Pons (tissue), 1 donor: Measurements from ENCODE around the gene CDC45.

Experiments
- DNase-seq: peaks from one replicate; pipeline ENCODE4 v3.0.0-alpha.2; 2016; ENCODE audit warnings: low spot score

CDC45 gene

DNA sequence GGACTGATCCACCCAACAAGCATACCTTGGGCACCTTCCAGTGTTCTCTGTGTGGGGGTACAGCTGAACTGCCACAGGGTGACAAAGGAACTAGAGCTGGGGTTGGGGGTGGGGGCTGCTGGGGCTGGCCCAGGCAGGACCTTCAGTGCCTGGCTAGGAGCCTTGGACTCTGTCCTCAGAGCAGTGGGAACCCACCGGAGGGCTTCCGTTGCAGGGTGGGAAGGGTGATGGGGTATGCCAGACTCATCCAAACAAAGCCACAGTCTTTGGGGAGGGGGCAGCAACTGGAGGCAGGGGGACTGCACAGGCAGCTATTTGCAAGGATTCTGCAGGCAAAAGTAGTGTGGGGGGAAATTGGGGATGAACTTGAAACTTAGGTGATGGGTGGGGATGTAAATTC lies 80.2 kb downstream of the CDC45 start:
- DNase-seq: no peak

DNA sequence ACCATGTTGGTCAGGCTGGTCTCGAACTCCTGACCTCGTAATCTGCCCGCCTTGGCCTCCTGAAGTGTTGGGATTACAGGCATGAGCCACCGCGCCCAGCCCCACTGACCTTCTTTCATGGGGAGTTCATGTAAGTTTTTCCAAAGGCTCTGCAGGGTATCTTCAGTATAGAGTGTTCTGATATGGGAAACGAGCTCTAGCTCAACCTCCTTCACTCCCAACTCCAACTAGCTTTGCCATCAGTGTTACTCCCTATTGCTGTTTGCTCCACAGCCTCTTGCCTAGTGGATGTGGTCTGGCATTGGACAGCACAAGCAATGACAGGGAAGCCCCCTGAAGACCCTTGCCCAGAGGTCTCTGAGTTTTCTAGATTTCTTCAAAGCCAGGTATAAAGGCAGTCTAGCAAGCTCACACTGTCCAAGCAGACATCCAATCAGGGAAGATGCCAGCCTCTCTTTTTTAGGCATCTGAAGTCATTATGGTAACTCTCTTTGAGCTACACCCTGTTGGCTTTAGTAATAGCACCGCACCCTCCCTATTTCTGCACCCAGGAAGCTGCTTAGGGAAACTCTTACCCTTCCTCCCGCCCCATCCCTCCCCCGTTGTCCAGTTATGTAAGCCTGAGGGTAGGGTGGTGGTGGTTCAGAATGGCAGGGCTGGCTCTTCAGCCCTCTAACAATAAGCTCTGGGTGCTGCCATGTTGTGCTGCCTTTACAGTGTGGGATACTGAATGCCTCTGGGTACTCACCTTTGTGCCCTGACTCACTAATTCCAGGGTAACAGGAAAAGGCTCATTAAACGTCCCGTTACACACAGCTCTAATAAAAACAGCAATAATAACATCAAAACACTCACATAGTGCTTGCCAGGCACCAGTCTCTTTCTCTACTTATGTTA lies 85.9 kb downstream of the CDC45 start:
- DNase-seq: no peak

DNA sequence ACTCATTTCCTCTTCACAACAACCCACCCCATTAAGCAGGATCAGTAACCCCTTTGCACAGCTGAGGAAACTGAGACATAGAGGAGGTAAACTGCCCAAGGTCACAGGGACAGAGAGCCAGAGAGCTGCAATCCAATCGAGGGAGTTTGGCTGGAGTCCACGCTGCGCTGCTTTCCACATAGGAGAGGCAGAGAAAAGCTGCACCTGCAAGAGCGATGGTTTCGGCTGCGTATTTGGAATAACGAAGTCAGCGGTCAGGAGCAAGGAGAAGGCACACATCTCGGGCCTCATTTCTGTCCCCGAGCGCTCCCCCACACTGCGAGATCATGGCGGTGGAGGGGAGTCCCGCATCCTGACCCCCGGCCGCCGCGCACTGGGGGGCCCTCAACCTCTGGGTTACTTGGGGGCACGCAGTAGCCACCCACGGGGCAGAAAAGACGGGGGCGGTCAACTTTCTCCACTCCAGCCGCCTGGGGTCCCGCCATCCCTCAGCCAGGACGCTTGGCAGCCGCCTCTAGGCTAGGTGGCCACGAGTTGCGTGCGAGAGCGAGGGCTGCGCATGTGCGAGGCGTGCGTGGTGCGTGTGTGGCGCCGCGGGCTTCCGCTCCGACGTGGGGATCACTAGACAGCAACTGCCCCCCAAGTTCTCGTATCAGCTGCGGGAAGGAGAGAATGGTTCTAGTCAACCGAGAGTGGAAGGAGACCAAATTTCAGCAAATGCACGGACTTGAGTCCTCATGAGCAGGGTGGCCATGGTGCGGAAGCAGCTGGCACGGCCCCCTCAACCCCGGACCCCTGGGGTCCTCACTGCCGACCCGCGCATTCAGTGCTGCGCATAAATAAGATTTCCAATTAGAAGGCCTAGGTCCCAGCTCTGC lies 86.8 kb downstream of the CDC45 start:
- no peak for DNase-seq

DNA sequence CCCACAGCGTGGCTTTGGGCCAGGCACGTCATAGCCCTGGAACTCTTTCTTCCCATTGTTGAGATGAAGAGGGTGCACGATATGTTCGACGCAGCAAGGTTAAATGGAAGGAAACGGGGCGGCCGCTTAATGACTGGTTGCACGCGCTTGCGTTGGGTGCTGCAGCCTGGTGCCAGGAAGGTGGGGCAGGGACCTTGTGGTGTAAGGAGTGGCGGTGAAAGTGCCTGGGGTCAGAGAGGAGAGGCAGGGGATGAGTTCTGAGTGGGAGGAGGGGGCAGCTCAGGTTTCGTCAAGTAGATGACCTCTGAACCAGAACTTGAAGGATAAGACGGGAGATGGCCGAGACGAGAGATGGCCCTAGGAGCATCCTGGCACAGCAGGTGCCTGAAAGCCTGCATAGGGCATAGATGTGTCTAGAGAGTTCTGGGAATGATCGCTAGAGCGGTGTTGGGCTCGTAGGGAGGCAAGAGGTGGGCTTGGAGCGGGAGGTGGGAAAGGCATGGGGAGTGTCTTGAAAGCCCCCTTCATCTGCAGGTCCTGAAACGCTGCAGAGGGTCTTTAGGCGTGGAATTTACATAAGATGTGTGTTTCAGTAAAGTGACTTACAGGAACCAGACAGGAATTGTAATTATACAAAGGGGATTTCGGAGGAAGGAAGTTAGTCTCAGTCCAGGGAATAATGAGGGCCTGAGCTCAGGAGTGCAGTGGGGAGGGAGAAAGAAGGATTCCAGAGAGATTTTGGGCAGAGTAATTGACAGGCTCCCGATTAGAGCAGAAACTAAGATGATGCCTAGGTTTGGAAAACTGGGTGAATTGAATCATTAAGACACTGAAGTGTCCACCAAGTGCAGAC lies 87.7 kb downstream of the CDC45 start:
- no peak for DNase-seq

DNA sequence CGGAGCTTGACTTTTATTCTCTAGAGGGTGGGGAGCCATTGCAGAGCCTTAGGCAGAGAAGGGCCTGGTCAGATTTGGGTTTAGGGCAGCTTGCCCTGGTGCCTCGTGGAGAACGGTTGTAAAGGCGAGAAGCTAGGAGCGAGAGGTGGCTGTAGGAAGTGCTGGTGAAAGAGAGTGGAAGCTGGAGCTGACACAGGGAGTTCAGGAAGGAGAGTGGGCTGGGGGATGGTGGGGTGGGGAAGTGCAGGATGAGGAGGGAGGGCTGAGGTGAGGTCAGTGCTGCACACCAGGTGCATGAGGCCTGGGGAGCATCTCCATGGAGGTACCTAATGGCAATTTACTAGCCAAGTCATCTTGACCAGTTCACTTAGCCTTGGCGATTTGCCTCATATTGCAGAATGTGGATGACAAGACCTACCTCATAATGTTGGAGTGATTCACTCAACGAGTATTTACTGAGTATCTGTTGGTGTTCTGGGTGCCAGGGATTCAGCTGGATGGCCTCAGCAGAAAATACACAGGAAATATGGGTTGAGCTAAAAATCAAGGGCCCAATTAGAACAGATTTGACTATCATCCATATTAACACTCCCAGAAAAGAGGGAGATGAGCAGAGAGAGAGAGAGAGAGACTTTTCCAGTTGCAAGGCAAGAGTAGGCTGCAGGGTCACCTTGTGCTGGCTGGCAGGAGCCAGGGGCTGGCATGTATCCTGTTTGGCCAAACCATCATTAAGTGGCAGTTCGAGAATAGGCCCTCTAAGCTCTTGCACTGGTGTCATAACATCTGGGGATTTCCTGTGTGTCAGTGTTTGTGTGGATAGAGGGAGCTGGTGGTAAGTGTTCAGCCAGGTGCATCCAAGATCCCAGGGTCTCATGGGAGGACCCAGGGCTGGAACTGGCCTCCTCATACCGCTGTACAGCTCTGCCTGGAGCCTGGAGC lies 88.9 kb downstream of the CDC45 start:
- DNase-seq: no peak

DNA sequence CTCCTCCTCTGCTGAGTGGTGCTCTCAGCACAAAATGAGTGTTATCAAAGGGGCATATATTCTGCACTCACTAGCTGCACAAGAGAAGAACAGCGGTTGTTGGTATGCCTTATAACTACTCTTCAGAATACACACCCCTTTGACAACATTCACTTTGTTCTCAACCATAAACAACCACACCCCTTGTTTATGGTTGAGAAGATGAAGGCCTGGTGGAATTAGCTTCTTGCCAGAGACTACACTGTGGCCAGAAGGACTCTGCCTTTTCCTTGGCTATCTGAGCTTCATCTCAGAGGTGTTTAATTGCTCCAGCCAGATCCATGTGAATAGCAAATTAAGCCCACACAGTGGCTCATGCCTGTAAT lies 89.5 kb downstream of the CDC45 start:
- no peak for DNase-seq

DNA sequence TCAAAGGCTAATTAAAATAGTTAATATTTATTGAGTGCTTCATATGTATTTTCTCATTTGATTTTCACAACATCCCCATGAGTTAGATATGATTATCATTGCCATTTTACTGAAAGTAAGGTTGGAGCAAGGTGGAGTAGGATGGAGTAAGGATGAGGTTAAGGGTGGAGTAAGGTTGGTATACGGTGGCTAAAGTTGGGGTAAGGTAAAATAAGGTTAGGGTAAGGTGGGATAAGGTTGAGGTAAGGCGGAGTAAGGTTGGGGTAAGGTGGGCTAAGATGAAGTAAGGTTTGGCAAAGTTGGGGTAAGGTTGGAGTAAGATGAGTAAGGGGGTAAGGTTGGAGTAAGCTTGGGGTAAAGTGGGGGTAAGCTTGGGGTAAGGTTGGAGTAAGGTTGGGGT lies 90.3 kb downstream of the CDC45 start:
- no peak for DNase-seq
